GM19397 (cell line): ENCODE data around the gene SNED1.

Experiments
- ATAC-seq: cut with Tn5 transposase; IDR thresholded peaks from one replicate; pipeline ENCODE4 v1.9.1; 2021; ENCODE audit warnings: mild to moderate bottlenecking, moderate library complexity; ENCODE audit not compliant: unreplicated experiment

SNED1 gene

DNA sequence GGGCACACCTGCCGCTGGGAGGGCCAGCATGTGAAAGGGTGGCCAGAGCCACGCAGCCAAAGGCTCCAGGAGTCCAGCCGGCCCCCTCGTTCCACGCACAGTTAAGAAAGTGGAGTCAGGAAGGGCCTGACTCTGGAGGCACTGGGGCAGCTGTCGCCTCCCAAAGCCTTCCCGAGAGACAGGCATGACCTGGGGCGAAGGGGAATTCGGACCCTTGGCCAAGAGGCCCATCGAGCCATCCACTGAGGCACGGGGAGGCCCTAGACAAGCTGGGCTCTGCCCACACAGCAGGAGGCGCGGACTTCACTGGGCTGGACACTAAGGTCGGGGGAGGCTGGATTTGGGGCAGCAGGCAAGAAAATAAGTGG lies 38.5 kb upstream of the SNED1 start:
- ATAC-seq, result no peak

DNA sequence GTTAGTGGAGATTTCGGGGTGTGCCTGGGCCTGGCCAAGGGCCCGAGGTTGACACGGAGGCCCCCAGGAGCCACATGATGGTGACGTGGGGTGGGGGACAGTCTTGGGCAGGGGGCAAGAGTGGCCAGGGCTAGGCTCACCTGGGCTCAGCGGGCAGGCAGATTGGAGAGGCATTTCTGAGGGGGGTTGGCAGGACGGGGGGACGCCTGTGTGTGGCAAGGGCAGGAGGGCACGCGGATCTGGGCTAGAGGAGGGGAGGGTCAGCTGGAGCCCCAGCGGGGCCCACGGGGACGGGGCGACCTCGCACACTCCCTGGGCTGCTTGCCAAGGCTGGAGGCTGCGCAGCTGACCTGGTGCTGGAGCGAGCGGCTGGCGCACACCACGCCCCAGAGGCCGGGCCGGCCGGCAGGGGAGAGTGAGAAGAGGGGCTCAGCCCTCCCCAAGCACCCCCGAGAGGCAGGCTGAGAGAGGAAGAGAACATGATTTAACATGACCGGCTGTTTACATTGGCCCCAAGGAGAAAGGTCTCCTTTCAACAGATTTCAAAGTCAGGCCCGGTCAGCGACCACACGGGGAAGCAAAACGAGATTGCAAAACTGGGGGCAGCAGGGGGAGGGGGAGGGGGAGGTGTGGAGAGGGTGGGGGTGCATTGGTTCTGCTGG lies 38.0 kb upstream of the SNED1 start:
- ATAC-seq, result no peak

DNA sequence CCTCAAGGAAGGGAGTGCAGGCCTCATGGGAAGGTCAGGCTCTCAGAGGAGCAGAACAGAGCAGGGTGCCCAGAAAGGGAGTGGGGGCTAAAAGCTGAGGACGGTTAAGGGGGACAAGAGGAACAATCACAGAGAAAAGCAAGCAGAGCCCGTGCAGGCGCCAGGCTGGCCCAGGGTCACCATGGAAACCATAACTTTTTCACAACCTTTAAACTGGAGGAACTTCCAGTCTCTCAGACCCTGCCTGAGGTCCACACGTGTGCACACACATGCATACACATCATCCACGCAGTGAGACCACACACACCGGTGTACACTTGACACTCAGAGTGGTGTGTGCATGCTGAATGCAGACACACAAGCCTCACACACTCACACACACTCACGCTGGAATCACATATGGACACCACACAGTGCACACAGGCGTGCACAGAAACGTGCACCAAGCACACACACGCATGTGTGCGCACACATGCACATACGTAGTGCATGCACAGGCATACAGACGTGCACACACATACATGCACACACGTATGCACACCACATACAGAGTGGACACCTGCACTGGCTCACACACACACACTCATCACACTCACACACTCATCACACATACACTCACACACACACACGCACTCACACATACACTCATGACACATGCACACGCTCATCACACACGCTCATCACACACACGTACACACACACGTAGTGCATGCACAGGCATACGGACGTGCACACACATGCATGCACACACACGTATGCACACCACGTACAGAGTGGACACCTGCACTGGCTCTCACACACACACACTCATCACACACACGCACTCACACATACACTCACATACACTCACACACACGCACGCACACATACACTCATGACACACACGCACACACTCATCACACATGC lies 37.2 kb upstream of the SNED1 start:
- ATAC-seq, result no peak

DNA sequence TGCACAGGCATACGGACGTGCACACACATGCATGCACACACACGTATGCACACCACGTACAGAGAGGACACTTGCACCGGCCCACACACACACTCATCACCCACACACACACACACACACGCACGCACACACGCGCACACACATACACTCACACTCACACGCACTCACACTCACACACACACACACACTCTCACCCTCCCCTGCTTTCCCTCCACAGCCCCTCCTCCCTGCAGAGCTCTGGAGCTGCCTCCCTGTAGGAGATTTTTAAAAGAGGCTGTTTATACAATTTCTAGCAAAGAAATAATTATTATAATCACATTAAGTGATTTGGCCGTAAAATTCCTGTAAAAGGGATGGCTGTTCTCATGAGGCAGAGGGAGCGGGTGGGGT lies 36.5 kb upstream of the SNED1 start:
- ATAC-seq, result no peak

DNA sequence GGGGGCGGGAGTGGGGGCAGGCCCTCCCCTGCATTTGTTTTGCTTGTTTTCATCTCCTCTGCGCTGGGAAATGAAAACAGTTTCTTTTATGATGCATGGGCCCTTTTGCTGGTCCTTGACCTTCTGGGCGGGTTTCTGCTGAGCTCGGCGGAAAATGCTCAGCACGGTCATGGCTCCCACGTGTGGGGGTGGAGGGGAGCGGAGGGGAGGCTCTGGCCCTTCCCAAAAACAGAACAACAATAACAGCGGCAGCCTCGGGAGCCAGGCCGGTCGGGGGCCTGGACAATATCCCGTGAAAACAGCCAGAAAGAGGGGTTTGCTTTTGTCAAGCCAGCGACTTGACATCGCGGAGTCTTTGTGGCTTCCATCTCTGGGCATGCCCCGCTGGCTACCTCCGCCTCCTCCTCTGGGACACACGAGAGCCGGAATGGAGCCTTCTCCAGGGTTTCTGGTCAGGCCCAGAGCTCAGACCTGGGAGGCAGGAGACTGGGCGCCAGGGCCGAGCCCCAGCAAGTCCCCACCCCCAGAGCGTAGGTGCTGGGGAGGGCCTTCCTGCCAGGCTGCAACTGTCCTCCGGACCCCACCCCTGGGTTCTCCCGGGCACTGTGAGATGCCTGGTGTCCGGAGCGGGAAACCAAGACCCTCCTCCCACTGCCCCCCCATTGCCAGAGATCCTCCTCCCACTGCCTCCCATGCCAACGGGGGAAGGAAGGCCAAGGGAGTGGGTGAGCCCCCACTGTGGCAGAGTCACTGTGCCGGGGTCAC lies 35.9 kb upstream of the SNED1 start:
- ATAC-seq, result no peak

DNA sequence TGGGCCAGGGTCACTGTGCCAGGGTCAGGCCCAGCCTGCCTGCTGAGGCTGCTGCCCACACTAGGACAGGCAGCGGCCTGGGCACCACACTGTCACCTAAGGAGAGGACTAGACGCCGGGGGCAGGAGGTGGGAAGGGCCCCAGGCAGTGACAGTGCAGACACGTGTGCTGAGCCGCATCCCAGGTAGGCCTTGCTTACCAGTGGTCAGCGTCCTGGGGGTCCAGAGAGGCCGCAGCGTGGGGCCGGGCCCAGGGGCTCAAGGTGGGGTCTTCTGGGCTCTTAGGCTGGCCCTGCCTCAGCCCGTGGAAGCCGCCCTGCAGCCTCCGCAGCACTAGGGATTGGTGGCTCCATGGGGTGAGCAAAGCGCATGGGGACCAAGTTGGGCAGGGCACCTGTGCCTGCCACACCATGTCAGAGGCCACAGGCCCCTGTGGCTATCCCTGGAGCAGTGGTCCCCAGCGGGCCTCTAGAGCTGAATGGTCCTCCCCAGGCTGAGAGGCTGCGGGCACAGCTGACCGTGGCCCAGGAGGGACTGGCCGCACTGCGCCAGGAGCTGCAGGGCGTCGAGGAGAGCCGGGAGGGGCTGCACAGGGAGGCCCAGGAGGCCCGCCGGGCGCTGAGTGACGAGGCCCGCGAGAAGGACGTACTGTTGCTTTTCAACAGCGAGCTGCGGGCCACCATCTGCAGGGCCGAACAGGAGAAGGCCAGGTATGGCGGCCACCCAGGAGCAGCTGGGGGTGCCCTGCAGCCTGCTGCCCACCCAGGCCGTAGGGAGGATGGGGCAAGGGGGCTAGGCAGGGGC lies 35.2 kb upstream of the SNED1 start:
- ATAC-seq, result no peak

DNA sequence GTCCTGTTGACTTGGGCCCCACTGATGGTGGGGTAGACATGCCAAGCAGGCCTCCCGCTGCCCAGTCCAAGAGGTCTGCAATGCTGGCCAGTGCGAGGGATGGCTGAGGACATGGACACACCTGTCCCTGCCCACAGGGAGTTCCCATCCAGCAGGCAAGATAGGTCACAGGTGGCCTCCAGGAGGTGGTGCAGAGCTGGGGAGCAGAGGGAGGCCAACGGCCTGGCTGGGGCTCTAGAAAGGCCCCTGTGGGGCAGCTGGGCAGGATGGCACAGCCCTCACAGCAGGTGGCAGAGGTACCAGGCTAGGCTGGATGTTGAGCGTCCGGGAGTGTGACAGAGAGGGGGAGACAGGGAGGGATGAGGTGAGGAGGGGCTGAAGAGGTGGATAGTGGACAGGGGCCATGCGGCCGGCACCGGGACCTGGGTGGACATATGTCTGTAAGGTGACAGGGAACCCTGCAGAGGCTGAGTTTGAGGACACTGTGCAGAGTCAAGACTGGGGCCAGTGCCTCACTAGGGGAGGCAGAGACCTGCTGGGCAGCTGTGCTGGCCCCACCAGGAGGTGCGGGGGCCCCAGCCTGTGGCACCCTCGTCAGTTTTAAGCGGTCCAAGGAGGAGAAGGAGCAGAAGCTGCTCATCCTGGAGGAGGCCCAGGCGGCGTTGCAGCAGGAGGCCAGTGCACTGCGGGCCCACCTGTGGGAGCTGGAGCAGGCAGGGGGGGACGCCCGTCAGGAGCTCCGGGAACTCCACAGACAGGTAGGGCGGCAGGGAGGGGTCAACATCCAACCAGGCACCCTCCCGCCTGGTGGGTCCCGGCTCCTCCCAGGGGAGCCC lies 34.3 kb upstream of the SNED1 start:
- ATAC-seq, result no peak

DNA sequence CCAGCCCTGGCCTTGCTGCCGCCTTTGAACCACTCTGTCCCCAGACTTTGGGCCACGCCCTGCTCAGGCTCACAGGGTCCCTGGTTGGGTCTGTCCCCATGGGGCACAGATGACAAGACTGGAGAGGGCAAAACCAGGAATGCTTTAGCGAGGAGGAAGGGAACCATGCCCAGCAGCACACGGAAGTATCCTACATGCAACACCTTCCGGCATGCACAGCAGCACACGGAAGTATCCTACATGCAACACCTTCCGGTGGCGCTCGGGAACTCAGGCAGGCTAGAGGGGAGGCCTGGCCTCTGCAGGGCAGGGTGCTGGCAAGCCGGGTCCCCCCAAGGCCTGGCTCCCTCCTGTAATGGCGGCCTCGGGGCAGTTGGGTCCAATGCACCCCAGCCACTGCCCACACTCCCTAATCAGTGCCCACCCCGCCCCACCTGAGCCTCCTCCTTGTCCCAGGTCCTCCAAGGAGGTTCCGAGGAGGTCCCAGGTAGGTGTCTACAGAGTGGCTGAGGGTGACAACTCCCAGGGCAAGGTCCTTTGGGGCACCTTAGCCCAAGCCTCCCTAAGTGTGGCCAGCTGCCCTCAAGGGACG lies 33.6 kb upstream of the SNED1 start:
- ATAC-seq, result no peak

DNA sequence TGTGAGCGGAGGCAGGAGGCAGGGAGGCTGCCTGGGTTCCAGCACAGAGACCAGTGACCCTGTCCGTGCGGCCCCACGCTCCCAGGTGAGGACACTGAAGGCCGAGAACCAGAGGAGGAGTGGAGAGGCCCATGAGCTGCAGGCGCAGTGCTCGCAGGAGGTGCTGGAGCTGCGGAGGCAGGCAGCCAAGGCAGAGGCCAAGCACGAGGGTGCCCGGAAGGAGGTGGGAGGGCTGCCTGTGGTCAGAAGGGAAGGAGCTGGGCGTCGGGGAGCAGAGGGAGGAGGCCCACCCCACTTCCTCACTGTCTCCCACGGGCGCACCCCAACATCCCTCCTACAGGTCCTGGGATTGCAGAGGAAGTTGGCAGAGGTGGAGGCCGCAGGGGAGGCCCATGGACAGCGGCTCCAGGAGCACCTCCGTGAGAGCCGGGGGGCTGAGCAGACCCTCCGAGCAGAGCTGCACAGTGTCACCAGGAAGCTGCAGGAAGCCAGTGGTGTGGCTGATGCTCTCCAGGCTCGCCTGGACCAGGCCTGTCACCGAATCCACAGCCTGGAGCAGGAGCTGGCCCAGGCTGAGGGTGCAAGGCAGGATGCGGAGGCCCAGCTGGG lies 33.0 kb upstream of the SNED1 start:
- no peak for ATAC-seq

DNA sequence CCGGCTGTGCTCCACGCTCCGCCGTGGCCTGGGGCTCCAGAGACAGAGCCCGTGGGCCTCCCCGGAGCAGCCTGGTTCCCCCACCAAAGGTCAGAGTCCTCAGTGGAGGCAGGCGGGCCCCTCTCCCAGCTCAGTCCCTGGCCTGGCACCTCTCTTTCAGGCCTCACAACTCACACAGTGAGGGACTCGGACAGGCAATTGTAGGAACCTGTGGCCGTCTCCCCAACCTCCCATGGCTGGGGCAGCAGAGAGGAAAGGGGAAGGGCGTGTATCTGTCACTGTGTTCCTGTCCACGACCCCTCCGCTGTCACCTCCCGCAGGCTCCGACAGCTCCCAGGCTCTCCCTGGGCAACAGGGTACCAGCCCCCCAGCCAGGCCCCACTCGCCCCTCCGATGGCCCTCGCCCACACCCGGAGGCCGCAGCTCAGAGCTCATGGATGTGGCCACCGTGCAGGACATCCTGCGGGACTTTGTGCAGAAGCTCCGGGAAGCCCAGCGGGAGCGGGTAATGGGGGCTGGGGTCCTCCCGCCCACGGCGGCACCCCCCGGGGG lies 32.4 kb upstream of the SNED1 start:
- no peak for ATAC-seq

DNA sequence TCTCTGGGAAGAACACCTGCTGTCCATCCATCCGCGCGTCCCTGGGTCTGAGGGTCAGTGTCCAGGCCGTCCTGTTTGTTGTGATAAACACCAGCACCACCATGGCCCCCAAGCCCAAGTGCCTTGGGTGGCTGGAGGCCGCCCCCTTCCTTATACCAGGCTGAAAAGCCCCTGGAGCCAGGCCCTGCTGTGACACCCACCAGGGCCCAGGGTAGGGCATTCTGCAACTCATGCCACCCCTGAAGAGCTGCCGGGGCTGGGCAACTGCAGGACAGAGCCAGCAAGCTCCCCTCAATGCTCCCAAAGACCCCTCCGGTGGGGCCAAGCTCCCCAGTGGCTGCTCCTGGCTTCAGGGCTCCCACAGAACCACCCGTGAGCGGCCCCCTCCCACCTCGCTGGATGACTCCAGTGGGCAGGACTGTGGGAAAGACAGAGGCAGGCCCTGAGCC lies 31.9 kb upstream of the SNED1 start:
- ATAC-seq, result no peak

DNA sequence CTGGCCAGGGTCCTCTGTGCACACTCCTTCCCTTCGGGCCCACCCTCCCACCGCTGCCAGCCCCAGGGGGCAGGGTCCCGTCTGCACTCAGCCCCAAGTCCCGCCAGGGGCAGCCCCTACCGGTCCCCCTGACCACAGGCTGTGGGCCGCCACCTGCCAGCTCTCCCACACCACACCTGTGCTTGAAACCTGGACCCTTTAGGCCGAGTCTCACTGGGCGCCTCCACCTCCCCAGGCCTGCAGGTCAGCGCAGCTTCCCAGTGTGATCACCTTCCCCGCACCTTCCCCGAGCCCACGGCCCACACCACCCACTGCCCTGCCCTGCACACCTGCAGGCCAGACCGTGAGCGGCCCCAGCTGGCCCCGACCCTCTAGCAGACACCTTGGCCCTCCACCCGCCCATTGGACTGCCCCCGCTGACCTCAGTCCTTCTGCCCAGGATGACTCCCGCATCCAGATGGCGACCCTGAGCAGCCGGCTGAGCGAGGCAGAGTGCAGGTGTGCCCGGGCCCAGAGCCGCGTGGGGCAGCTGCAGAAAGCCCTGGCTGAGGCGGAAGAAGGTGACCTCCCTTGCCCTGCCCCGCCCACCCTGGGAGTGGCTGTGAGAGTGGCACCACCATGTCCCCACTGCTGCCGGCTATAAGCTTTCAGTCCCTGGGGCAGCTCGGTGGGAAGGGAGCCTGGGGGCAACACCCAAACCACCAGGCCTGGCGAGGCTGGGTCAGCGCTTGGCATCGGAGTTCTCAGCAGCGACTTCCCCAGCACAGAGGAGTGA lies 31.3 kb upstream of the SNED1 start:
- no peak for ATAC-seq

DNA sequence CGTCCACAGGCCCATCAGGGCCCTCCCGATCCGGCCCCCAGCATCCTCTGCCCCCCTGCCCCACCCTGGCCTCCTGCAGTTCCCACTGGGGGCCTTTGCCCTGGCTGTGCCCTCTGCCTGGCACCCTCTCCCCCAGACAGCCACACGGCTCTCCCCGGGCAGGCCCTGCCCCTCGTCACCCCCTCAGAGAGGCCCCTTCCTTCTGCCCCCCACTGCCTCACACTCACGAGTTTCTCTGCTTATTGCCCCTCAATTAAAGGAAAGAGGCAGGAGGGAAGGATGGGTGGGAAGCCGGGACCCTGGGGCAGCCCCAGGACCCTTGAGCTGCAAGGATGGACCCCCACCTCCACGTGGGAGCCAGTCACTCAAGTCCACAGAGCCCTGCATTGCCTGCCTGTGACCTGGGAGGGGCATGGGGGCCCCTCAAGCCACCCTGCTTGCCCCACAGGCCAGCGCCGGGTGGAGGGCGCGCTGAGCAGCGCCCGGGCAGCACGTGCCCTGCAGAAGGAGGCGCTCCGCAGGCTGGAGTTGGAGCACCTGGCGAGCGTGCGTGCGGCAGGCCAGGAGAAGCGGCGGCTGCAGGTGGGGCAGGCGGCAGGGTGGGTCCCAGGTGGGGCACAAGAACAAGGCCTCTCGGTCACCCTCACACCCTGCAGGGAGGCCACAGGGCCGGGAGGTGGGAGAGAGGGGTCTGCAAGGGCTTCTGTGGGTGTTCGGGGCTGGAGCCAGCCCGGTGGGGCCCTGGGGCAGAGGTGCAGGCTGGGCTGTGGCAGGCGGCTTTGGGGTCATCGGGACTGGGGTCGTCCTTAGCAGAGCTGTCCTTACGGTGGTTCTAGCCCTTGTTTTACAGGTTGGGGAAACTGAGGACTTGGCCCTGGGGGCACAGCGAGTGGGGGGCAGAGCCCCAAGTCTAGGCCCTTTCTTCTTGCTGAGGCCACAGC lies 30.5 kb upstream of the SNED1 start:
- ATAC-seq, result no peak

DNA sequence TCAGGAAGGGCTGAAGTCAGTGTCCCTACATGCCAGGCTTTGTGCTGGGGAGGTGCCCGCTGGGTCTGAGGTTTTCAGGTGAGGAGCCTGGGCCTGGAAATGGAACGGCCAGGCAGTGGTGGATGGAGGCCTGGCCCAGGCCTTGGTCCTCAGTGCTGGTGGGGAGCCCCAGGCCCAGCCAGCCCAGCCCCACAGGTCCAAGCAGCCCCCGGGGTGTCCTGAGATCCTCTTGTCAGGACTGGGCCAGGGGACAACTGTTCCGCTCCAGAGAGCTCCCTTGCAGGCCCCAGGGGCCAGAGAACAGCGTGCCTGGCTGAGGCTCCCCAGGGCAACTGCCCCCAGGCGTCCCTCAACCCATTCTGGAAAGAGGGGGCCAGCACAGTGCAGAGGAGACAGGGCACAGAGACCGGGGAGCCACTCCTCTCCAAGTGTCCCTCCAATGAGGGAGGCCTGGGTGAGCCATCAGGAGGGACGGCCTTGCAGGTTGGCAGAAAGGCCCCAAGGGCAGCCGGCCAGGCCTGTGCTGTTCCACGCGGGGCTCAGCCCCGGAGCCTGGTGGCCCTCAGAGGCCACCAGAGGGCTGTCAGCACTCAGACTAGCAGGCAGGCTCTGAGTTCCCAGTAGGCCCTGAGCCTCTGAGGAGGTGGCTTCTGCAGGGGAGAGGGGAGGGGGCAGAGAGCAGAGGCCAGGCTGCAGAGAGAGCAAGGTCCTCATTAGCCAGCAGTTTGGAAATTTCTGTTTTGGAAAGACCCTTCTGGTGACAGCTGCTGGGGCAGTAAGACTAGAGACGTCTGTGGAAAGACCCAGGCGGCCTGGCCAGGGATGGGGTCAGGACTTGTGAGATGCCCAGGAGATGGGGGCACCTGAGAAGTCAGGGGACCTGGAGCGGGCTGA lies 29.4 kb upstream of the SNED1 start:
- no peak for ATAC-seq

DNA sequence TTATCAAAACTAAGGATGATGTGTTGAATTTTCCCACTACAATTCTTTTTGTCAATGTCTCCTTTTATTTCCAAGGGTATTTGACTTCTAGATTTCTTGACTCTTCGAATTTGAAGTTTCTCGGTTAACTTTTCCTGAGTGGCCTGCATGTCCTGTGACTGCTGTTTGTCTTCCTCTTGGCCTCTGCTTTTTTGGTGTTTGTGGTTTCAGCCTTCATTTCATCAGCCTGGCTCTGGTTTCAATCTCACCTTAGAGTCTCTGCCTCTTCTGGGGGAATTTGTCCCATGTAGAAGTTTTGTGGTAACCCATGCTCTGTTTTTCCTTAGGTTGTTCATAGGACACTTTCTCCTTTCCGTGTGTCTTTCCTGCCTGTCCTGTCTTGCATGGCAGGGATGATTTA lies 28.3 kb upstream of the SNED1 start:
- no peak for ATAC-seq

DNA sequence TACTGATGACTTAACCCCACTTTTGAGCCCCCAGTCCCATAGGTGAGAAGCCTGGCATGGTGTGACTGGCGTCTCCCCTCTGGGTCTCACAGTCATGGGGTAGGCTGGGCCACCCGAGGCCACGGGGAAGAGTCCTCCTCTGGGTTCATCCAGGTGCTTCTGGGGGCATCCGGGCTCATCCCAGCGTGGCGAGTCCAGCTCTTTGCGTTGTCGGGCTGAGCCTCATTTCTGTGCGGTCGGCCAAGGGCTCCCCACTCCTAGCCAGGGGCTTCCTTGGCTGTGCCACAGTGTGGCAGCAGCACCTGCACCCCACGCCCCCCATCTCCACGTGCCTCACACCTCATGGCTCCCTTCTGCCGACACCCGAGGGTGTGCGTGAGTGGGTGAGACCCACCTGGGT lies 27.6 kb upstream of the SNED1 start:
- ATAC-seq, result no peak
